Nephron progenitor cell (in vitro differentiated cells): ENCODE measurements around the gene TNFRSF1A.
A peak's percentile ranks its signal among the peaks of the same experiment; 100 is the strongest.

Experiments used
- DNase-seq: peaks from one replicate; pipeline ENCODE4 v3.0.0; 2021
- H3K27ac Mint-ChIP-seq: 2 replicates; pipeline ENCODE4 v1.8.0; 2021; ENCODE audit warnings: mild to moderate bottlenecking, moderate library complexity, mixed read lengths
- H3K27me3 Mint-ChIP-seq: 2 replicates; pipeline ENCODE4 v1.8.0; 2021; ENCODE audit warnings: mild to moderate bottlenecking, low read depth, mixed read lengths; ENCODE audit not compliant: poor library complexity
- H3K36me3 Mint-ChIP-seq: 2 replicates; pipeline ENCODE4 v1.8.0; 2021; ENCODE audit warnings: low read depth, mixed read lengths
- H3K4me1 Mint-ChIP-seq: 2 replicates; pipeline ENCODE4 v1.8.0; 2021; ENCODE audit warnings: mixed read lengths
- H3K4me3 Mint-ChIP-seq: 2 replicates; pipeline ENCODE4 v1.8.0; 2021; ENCODE audit warnings: mild to moderate bottlenecking, moderate library complexity, mixed read lengths
- H3K9me3 Mint-ChIP-seq: 2 replicates; pipeline ENCODE4 v1.8.0; 2021; ENCODE audit warnings: mild to moderate bottlenecking, moderate library complexity, mixed read lengths
- TF ChIP-seq, protein P1 (sequence below): fragments of 200-600 bp; sonication (generic); IDR thresholded peaks from 2 replicates; pipeline ENCODE4 v1.5.0; 2021; ENCODE audit warnings: antibody characterized with exemption

The TNFRSF1A gene

DNA sequence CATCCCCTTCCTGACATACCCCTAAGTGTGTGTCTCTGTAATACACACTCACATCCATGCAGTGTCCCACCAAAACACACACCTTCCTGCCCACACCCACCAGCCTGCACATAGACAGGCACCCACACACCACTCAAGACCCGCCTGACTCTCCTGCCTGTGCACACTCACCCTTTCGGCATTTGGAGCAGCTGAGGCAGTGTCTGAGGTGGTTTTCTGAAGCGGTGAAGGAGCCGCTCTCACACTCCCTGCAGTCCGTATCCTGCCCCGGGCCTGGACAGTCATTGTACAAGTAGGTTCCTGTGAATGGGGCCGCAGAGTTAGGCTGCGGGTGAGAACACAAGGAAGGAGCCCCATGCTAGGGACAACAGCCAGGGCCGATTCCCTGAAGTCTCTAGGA lies 8.3 kb downstream of the TNFRSF1A start:
- no peaks in the 10 kb centered on the region for H3K9me3 Mint-ChIP-seq
- H3K4me3 Mint-ChIP-seq, result peak overlapping the region; percentile 55
- H3K27me3 Mint-ChIP-seq, result no peaks in the 10 kb centered on the region
- DNase-seq, result no peak
- H3K4me1 Mint-ChIP-seq, result peaks cover 4% of the 10 kb centered on the region
- H3K27ac Mint-ChIP-seq, result peak overlapping the region; percentile 84
- TF ChIP-seq, protein P1, sequence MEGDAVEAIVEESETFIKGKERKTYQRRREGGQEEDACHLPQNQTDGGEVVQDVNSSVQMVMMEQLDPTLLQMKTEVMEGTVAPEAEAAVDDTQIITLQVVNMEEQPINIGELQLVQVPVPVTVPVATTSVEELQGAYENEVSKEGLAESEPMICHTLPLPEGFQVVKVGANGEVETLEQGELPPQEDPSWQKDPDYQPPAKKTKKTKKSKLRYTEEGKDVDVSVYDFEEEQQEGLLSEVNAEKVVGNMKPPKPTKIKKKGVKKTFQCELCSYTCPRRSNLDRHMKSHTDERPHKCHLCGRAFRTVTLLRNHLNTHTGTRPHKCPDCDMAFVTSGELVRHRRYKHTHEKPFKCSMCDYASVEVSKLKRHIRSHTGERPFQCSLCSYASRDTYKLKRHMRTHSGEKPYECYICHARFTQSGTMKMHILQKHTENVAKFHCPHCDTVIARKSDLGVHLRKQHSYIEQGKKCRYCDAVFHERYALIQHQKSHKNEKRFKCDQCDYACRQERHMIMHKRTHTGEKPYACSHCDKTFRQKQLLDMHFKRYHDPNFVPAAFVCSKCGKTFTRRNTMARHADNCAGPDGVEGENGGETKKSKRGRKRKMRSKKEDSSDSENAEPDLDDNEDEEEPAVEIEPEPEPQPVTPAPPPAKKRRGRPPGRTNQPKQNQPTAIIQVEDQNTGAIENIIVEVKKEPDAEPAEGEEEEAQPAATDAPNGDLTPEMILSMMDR, result no peak
- peaks cover 48% of the 10 kb centered on the region for H3K36me3 Mint-ChIP-seq

DNA sequence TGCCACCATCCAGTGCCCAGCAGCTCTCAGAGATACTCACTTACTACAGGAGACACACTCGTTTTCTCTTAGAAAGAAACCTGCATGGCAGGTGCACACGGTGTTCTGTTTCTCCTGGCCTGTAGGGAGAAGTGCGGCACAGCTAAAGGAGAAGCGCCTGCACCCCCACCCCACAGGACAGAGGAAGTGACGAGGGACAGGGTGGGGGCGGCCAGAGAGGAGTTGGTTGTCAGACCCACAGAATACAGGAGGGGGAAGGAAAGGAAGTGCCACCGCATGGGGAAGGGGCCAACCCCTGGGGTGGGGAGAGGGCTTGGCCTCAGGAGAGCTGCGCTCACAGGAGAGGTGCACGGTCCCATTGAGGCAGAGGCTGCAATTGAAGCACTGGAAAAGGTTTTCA lies 8.8 kb downstream of the TNFRSF1A start:
- Mint-ChIP-seq H3K36me3 (peaks cover 50% of the 10 kb centered on the region), H3K9me3 (no peaks in the 10 kb centered on the region), H3K27ac (no peak overlapping the region), H3K4me3 (no peak overlapping the region), H3K4me1 (peaks cover 6% of the 10 kb centered on the region), H3K27me3 (no peaks in the 10 kb centered on the region)
- DNase-seq, result no peak
- TF ChIP-seq, protein P1, result no peak

DNA sequence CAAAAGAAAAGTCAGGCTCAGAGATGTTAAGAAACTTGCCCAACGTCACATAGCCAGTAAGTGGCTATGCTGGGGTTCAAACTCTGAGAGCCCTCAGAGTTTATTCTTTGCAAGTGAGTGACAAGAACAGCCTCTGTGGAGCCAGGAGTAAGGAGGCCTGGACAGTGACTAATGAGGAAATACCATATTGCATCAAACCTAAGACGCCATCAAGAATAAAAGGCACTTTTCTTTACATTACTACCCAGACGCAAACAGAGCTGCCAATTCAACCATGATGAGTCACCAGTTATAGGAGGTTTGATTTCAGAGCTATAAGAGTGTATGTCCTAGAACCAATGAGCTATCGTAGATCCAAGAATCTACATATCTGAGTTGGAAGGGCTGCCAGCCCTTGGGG lies 9.4 kb downstream of the TNFRSF1A start:
- no peak for DNase-seq
- Mint-ChIP-seq H3K4me3 (no peak overlapping the region), H3K27me3 (no peaks in the 10 kb centered on the region), H3K36me3 (peaks cover 50% of the 10 kb centered on the region), H3K9me3 (no peaks in the 10 kb centered on the region), H3K27ac (no peak overlapping the region), H3K4me1 (peaks cover 8% of the 10 kb centered on the region)
- TF ChIP-seq, protein P1, result no peak

DNA sequence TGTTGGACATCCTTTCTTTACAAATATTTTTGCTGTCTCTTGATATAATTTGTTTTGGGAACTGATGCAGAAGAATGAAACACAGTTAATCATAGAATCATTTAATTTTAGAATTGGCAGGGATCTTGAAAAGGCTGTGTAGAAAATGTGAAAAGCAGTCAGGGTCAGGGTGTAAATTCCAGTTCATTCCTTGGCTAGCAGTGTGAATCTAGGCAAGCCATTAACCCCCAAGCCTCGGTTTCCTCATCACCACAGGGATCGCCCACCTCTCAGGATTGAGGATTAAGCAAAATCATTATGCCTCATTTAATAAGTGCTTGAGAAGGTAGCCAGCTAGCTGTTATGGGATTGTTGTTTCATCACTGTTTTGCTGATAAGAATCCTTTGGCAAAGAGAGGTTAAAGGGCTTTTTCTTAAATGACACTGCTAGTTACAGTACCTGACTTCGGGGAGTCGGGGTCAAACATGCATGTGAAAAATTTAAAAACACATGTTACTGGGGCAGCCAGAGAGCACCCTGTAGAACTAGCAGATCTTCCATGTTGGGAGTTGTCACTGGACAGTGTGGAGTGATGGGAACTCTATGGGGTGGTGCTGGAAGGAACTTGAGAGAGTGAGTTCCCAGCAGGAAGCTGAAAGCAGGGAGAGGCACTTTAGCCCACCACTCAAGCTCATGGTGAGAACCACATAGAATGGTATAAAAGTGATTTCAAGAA lies 10.7 kb downstream of the TNFRSF1A start:
- DNase-seq, result no peak
- H3K27me3 Mint-ChIP-seq, result no peaks in the 10 kb centered on the region
- peak overlapping the region; percentile 54 for H3K27ac Mint-ChIP-seq
- peaks cover 50% of the 10 kb centered on the region for H3K36me3 Mint-ChIP-seq
- H3K9me3 Mint-ChIP-seq, result no peaks in the 10 kb centered on the region
- H3K4me3 Mint-ChIP-seq, result no peak overlapping the region
- TF ChIP-seq, protein P1, result no peak
- peaks cover 19% of the 10 kb centered on the region for H3K4me1 Mint-ChIP-seq

DNA sequence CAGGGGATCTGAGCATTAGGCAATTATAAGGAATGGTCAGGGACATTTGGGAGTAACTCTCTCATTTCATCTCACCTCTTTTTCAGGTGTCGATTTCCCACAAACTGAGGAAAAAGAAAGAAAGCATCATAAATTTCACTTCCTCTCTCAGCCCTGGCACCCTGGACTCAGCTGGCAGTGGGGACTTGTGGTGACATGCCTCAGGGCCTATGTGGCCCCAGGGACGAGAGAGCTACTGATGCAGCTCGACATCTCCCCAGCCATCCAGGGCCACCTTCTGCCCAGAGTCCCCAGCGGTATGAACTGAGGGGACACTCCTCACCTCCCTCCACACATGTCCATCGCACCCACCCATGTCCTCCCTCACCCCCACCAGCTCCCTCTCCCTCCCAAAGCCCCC lies 11.7 kb downstream of the TNFRSF1A start:
- H3K9me3 Mint-ChIP-seq, result no peaks in the 10 kb centered on the region
- peaks cover 20% of the 10 kb centered on the region for H3K4me1 Mint-ChIP-seq
- peaks cover 50% of the 10 kb centered on the region for H3K36me3 Mint-ChIP-seq
- no peak overlapping the region for H3K4me3 Mint-ChIP-seq
- H3K27me3 Mint-ChIP-seq, result no peaks in the 10 kb centered on the region
- TF ChIP-seq, protein P1, result no peak
- peak overlapping the region; percentile 93 for H3K27ac Mint-ChIP-seq
- no peak for DNase-seq

DNA sequence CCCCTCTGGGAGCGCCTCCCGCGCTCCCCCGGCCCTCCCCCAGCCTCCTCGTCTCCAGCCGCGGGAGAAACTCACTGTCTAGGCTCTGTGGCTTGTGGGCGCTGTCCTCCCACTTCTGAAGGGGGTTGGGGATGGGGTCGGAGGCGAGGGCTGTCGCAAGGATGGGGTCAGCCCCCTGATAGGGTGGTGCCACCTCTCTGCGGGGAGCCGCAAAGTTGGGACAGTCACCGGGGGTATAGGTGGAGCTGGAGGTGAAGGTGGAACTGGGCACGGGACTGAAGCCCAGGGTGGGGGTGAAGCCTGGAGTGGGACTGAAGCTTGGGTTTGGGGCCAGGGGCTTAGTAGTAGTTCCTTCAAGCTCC lies 12.2 kb downstream of the TNFRSF1A start:
- TF ChIP-seq, protein P1, result no peak
- Mint-ChIP-seq H3K9me3 (no peaks in the 10 kb centered on the region), H3K4me3 (no peak overlapping the region), H3K36me3 (peaks cover 50% of the 10 kb centered on the region), H3K4me1 (peaks cover 25% of the 10 kb centered on the region), H3K27me3 (no peaks in the 10 kb centered on the region), H3K27ac (peak overlapping the region; percentile 13)
- DNase-seq, result no peak
